ENCODE measurements around the gene GALNT2. TPM values are rescaled to one million over a fixed set of nuclear protein-coding genes. Genes with fewer than 3 reads are reported as not detected.

GALNT2 gene
- total RNA-seq, 1 experiment from 2014 or later, result 141 TPM

- no peak overlapping the region for H3K27ac Mint-ChIP-seq (ENCODE audit: unreplicated experiment)
- TF ChIP-seq, protein P1, sequence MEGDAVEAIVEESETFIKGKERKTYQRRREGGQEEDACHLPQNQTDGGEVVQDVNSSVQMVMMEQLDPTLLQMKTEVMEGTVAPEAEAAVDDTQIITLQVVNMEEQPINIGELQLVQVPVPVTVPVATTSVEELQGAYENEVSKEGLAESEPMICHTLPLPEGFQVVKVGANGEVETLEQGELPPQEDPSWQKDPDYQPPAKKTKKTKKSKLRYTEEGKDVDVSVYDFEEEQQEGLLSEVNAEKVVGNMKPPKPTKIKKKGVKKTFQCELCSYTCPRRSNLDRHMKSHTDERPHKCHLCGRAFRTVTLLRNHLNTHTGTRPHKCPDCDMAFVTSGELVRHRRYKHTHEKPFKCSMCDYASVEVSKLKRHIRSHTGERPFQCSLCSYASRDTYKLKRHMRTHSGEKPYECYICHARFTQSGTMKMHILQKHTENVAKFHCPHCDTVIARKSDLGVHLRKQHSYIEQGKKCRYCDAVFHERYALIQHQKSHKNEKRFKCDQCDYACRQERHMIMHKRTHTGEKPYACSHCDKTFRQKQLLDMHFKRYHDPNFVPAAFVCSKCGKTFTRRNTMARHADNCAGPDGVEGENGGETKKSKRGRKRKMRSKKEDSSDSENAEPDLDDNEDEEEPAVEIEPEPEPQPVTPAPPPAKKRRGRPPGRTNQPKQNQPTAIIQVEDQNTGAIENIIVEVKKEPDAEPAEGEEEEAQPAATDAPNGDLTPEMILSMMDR (IDR thresholded peaks at IDR 0.05; ENCODE audit: unreplicated experiment), result no peak
- BruUV-seq (replicated peaks), result no TSS peak
- CTCF ChIA-PET, result no interaction called here
- intact Hi-C loops (cut with micrococcal nuclease; ENCODE audit: unreplicated experiment), result no loop called here
- peaks cover 29% of the 10 kb centered on the region for H3K27me3 Mint-ChIP-seq (ENCODE audit: unreplicated experiment)
- no peaks in the 10 kb centered on the region for H3K9me3 Mint-ChIP-seq (ENCODE audit: low read depth, unreplicated experiment)
- no peak for DNase-seq
- H3K4me3 Mint-ChIP-seq (ENCODE audit: low read depth, unreplicated experiment), result no peak overlapping the region
- no peaks in the 10 kb centered on the region for H3K36me3 Mint-ChIP-seq (ENCODE audit: insufficient read depth, unreplicated experiment)
- H3K4me1 Mint-ChIP-seq (ENCODE audit: low read depth, unreplicated experiment), result no peaks in the 10 kb centered on the region
Observed at GRCh38 chr1:230048322-230048721, 18.7 kb upstream of the GALNT2 start.

DNA sequence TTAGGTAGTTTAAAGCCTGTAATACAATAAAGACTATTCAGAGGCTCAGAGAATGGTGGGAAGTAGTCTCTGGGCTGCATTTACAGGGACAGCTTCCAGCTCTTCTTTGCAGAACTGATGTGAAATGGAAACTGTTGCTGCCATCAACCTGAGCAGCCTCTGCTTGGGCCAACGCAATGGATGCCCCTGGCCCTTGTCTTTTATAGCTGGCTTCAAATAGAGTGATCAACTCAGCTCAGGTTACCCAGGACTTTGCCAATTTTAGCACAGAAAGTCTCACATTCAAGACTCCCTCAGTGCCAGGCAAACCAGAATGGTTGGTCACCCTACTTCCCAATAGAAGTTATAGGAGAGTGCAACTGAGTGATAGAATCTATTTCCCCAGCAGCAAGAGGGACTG is 18.1 kb upstream of the GALNT2 start:
- no TSS peak for BruUV-seq (replicated peaks)
- TF ChIP-seq, protein P1 (IDR thresholded peaks at IDR 0.05; ENCODE audit: unreplicated experiment), result no peak
- no peak overlapping the region for H3K4me3 Mint-ChIP-seq (ENCODE audit: low read depth, unreplicated experiment)
- intact Hi-C loops (cut with micrococcal nuclease; ENCODE audit: unreplicated experiment), result no loop called here
- peaks cover 29% of the 10 kb centered on the region for H3K27me3 Mint-ChIP-seq (ENCODE audit: unreplicated experiment)
- no peaks in the 10 kb centered on the region for H3K4me1 Mint-ChIP-seq (ENCODE audit: low read depth, unreplicated experiment)
- no peak for DNase-seq
- no peak overlapping the region for H3K27ac Mint-ChIP-seq (ENCODE audit: unreplicated experiment)
- CTCF ChIA-PET, result no interaction called here
- H3K36me3 Mint-ChIP-seq (ENCODE audit: insufficient read depth, unreplicated experiment), result no peaks in the 10 kb centered on the region
- no peaks in the 10 kb centered on the region for H3K9me3 Mint-ChIP-seq (ENCODE audit: low read depth, unreplicated experiment)

- intact Hi-C loops (cut with micrococcal nuclease; ENCODE audit: unreplicated experiment), result no loop called here
- TF ChIP-seq, protein P1 (IDR thresholded peaks at IDR 0.05; ENCODE audit: unreplicated experiment), result no peak
- Mint-ChIP-seq H3K27me3 (ENCODE audit: unreplicated experiment) (peaks cover 24% of the 10 kb centered on the region), H3K9me3 (ENCODE audit: low read depth, unreplicated experiment) (no peaks in the 10 kb centered on the region), H3K4me3 (ENCODE audit: low read depth, unreplicated experiment) (no peak overlapping the region), H3K36me3 (ENCODE audit: insufficient read depth, unreplicated experiment) (no peaks in the 10 kb centered on the region), H3K4me1 (ENCODE audit: low read depth, unreplicated experiment) (no peaks in the 10 kb centered on the region), H3K27ac (ENCODE audit: unreplicated experiment) (no peak overlapping the region)
- no TSS peak for BruUV-seq (replicated peaks)
- CTCF ChIA-PET, result interaction anchor here (0.6 to 0.7 kb wide), 2 partner anchors 21 to 481 kb away, joined by 4 to 6 read pairs; no protein-coding TSS in a partner anchor
- no peak for DNase-seq
Observed at GRCh38 chr1:230049731-230050130, 17.3 kb upstream of the GALNT2 start.

DNA sequence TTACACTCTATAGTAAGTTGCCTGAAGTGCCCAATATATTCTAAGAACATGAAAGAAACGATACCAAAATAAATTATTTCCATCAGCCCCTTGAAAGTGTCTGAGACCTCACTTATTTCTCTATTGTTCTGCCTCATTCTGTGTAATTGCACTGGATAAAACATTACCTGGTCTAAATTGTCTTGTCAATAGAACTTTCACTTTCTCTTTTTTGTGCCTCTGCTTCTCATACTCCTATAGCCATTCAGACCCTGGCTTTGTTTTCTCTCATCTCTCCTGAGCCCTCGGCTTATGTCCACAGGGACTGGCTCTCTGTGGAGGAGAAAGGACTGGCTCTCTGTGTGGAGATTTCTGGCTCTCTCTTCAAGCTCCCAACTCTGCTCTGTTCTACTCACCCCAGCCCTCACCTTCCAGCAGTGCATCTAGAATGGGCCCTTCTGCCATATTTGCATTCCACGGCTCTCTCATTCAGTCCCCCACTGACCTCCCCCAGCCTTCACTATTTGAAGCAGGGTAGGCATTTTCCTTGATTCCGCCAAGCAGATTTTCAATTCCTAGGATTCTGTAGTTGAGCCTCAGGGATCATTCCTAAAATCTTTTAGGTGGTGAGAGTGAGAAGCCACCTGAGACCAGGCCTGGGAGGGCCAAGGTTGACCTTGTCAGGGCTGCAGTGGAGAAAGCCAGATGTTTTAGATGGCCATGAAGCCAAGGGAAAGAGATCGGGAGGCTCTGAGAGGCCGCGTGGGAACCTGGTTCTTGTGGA is 15.9 kb upstream of the GALNT2 start:
- Mint-ChIP-seq H3K9me3 (ENCODE audit: low read depth, unreplicated experiment) (no peaks in the 10 kb centered on the region), H3K4me3 (ENCODE audit: low read depth, unreplicated experiment) (no peak overlapping the region), H3K27ac (ENCODE audit: unreplicated experiment) (no peak overlapping the region), H3K27me3 (ENCODE audit: unreplicated experiment) (peaks cover 16% of the 10 kb centered on the region), H3K36me3 (ENCODE audit: insufficient read depth, unreplicated experiment) (no peaks in the 10 kb centered on the region), H3K4me1 (ENCODE audit: low read depth, unreplicated experiment) (no peaks in the 10 kb centered on the region)
- TF ChIP-seq, protein P1 (IDR thresholded peaks at IDR 0.05; ENCODE audit: unreplicated experiment), result no peak
- no peak for DNase-seq
- CTCF ChIA-PET, result interaction anchor here (0.9 kb wide), 1 partner anchor 14 kb away, joined by 3 read pairs; no protein-coding TSS in a partner anchor
- intact Hi-C loops (cut with micrococcal nuclease; ENCODE audit: unreplicated experiment), result no loop called here
- no TSS peak for BruUV-seq (replicated peaks)

Data from Calu3 (cell line).